Progenitor cell of endocrine pancreas (in vitro differentiated cells): ENCODE results near the gene FN1. TPM values are rescaled to one million over a fixed set of nuclear protein-coding genes. Genes with fewer than 3 reads are reported as not detected.

ENCODE experiments used
- DNase-seq: peaks from one replicate; pipeline ENCODE4 v3.0.0; 2021; ENCODE audit warnings: low spot score; ENCODE audit not compliant: unreplicated experiment
- H3K27ac Mint-ChIP-seq: 2 replicates; pipeline ENCODE4 v1.8.0; 2021; ENCODE audit warnings: mild to moderate bottlenecking, moderate library complexity, mixed read lengths
- H3K27me3 Mint-ChIP-seq: 2 replicates; pipeline ENCODE4 v1.8.0; 2021; ENCODE audit warnings: mixed read lengths
- H3K36me3 Mint-ChIP-seq: 2 replicates; pipeline ENCODE4 v1.8.0; 2022; ENCODE audit warnings: mixed read lengths; ENCODE audit not compliant: insufficient read depth
- H3K4me1 Mint-ChIP-seq: 2 replicates; pipeline ENCODE4 v1.8.0; 2021; ENCODE audit warnings: low read depth, mixed read lengths
- H3K4me3 Mint-ChIP-seq: 2 replicates; pipeline ENCODE4 v1.8.0; 2021; ENCODE audit warnings: low read depth, mild to moderate bottlenecking, moderate library complexity, mixed read lengths
- H3K9me3 Mint-ChIP-seq: 2 replicates; pipeline ENCODE4 v1.8.0; 2021; ENCODE audit warnings: low read depth, mixed read lengths
- total RNA-seq: library from RNA; stranded (reverse); gene quantifications from 2 replicates; pipeline ENCODE4 v1.2.1, GENCODE V29; 2021
- TF ChIP-seq, protein P1 (sequence below): fragments of 200-600 bp; sonication (generic); IDR thresholded peaks from one replicate; pipeline ENCODE4 v1.5.0; 2021; ENCODE audit warnings: antibody characterized with exemption, mild to moderate bottlenecking; ENCODE audit not compliant: unreplicated experiment

FN1 gene
- total RNA-seq, 1 donor from 2014 or later = 2,744 TPM

DNA sequence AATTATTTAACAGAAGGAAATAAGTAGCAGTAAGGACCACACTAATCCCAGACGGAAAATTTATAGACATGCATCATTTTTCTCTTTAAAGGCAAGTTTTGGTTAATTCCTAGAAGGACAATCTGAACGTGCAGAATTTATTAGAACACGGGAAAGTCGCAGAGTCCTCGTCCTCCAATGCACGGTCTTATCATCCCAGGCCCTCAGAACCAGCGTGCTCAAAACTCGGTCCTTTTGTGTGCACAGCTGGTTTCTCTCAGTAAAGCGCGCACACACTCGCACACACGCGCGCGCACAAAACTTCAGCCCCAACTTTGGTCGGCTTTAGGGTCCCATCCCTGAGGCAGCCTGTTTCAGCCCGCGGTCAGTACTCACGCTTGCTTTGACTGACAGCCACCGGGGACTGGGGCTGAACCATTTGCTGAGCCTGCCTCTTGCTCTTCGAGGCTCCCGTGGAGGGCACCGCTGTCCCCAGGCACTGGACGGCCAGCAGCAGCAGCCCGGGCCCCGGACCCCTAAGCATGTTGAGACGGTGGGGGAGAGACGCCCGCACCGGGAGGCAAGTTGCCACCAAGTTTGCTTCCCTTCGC is 493 bp downstream of the FN1 start:
- peaks cover 57% of the 10 kb centered on the region for H3K4me1 Mint-ChIP-seq
- peaks cover 32% of the 10 kb centered on the region for H3K36me3 Mint-ChIP-seq
- H3K4me3 Mint-ChIP-seq = peak overlapping the region; percentile 85
- H3K27me3 Mint-ChIP-seq = no peaks in the 10 kb centered on the region
- H3K27ac Mint-ChIP-seq = peak overlapping the region; percentile 92
- no peaks in the 10 kb centered on the region for H3K9me3 Mint-ChIP-seq
- no peak for DNase-seq
- TF ChIP-seq, protein P1, sequence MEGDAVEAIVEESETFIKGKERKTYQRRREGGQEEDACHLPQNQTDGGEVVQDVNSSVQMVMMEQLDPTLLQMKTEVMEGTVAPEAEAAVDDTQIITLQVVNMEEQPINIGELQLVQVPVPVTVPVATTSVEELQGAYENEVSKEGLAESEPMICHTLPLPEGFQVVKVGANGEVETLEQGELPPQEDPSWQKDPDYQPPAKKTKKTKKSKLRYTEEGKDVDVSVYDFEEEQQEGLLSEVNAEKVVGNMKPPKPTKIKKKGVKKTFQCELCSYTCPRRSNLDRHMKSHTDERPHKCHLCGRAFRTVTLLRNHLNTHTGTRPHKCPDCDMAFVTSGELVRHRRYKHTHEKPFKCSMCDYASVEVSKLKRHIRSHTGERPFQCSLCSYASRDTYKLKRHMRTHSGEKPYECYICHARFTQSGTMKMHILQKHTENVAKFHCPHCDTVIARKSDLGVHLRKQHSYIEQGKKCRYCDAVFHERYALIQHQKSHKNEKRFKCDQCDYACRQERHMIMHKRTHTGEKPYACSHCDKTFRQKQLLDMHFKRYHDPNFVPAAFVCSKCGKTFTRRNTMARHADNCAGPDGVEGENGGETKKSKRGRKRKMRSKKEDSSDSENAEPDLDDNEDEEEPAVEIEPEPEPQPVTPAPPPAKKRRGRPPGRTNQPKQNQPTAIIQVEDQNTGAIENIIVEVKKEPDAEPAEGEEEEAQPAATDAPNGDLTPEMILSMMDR = no peak

DNA sequence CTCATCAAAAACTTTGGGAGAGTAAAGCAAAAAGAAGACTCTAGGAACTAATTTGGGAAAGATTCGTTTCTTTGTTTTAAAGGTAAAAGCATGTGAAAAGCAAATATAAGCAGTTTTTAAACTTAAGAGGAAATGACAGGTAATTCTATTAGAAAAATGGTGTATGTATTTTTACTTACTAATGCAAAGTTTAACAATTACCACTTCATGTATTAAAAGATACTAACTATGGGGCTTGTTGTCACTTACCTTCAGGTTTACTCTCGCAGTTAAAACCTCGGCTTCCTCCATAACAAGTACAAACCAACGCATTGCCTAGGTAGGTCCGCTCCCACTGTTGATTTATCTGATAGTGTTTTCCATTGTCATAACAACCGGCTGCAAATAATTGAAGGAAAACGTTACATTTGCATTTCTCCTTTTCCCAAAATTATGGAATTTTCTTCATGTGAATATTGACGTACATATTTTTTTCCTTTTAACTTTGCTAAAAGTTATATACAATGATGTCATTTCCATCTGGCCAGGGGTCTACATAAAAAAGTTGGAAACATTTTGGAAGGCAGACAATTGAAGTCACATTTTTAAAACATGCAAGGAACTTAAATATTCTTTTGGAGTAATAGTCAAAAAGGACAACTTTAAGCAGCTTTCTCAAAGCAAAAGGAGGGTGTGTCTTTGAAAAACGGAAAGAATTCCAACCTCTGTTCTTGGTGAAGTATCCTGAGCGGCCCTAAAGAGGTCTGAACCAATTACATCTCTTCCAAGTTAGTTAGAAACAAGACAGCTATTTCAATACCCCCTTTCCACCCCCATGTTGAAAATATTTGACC is 1.2 kb downstream of the FN1 start:
- H3K4me1 Mint-ChIP-seq = peaks cover 57% of the 10 kb centered on the region
- H3K4me3 Mint-ChIP-seq = peak overlapping the region; percentile 85
- TF ChIP-seq, protein P1 = no peak
- no peaks in the 10 kb centered on the region for H3K27me3 Mint-ChIP-seq
- DNase-seq = no peak
- peak overlapping the region; percentile 92 for H3K27ac Mint-ChIP-seq
- no peaks in the 10 kb centered on the region for H3K9me3 Mint-ChIP-seq
- H3K36me3 Mint-ChIP-seq = peaks cover 38% of the 10 kb centered on the region

DNA sequence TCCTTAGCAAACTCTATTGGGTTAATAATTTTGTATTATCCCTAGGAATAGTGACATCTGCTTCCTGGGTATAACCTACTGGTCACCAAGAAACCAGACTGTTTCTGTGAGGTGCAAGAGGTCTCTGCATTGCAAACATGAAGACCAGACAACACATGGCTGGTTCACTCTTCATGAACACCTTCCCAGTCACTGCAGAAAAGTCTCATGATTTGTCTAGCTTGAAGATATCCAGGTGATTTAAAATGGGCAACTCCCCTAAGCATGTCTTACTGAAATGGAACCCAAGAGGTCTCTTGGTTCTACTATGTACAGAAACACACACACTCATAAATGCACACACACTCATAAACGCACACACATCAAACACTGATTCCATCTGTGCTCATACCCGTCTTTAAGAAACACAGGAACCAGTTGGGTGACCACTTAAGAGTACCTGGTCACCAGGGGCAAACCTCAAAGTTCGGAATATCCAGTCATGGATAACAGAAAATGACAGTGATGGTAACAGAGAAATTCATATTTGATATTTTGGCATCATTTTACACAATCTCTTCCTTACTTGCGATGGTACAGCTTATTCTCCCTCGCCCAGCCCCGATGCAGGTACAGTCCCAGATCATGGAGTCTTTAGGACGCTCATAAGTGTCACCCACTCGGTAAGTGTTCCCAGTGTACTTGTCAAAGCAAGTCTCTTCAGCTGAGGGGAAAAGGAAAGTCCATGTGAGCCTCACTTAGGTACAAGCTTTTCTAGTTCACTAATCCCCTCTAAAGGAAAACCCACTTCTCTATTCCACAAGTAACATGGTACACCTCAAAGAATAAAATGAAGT is 2.9 kb downstream of the FN1 start:
- TF ChIP-seq, protein P1 = no peak
- H3K4me3 Mint-ChIP-seq = peak overlapping the region; percentile 85
- no peak for DNase-seq
- H3K36me3 Mint-ChIP-seq = peaks cover 53% of the 10 kb centered on the region
- peak overlapping the region; percentile 7 for H3K27ac Mint-ChIP-seq
- H3K9me3 Mint-ChIP-seq = no peaks in the 10 kb centered on the region
- H3K27me3 Mint-ChIP-seq = no peaks in the 10 kb centered on the region
- H3K4me1 Mint-ChIP-seq = peaks cover 53% of the 10 kb centered on the region

DNA sequence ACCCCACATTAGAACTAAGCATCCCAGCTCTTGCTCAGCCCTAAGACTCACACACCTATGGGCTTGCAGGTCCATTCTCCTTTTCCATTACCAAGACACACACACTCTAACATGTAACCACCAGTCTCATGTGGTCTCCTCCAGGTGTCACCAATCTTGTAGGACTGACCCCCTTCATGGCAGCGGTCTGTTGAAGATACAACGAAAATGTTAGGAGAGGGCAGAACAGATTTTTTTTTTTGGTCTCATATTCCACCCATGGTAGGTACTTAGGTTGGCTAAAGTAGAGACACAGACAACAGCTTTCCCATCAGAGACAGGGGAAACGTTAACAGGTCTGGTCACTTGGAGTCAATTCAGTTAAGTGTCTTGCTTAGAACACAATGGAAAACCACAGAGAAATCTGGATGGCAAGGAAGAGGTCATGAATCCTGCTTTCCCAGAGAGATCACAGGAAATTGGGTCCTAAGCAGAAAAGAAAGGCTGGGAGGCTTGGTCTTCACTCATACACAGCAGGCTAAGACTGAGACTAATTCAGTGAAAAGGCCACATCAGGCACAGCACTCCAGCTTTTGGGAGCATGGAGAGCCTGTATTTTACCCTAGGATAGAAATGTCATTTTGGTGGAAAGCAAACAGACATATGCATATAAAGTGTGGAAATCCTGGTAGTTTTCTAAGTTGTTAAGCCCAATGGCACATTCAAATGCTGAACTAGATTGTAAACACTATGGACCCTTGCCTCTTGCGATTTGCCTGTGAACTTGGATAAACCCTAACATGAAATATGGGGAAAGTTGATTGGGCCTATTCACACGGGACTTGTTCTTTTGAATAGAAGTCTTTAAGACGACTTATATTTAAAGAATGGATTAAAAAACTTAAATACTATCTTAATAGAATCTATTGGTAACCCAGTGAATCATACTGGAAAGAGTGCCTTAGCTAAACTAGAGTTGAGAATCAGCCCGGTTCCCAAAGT is 3.8 kb downstream of the FN1 start:
- TF ChIP-seq, protein P1 = no peak
- Mint-ChIP-seq H3K4me3 (peak overlapping the region; percentile 85), H3K27me3 (no peaks in the 10 kb centered on the region), H3K4me1 (peaks cover 46% of the 10 kb centered on the region), H3K36me3 (peaks cover 60% of the 10 kb centered on the region), H3K27ac (peak overlapping the region; percentile 42), H3K9me3 (no peaks in the 10 kb centered on the region)
- DNase-seq = no peak
